ENCODE results near the gene TRIP4. TPM values are rescaled to one million over a fixed set of nuclear protein-coding genes. Genes with fewer than 3 reads are reported as not detected.
A peak's percentile ranks its signal among the peaks of the same experiment; 100 is the strongest.
"Not testable (repeated sequence)": the region's sequence is repeated elsewhere in the genome, so short reads cannot be mapped to it uniquely, and the experiment has no call there.

Gene TRIP4
- 10 to 100 TPM; 21.9 to 33.8 (median 25.6) TPM for polyA plus RNA-seq (ENCODE audit: insufficient read length in 10 of 10)
- long read RNA-seq, donor 1, partial matches to known transcripts, result 0 of 1 reads
- long read RNA-seq, donor 1, other reads (novel, unspliced or antisense), result 0 of 1 reads
- long read RNA-seq, donor 2, partial matches to known transcripts, result 0 of 2 reads
- long read RNA-seq, donor 2, other reads (novel, unspliced or antisense), result 0 of 2 reads
- long read RNA-seq, donor 3, result 0 reads
- long read RNA-seq, donor 4, partial matches to known transcripts, result 0 of 2 reads
- long read RNA-seq, donor 4, other reads (novel, unspliced or antisense), result 0 of 2 reads
- long read RNA-seq, donor 5, result 0 reads
- long read RNA-seq, donor 6, partial matches to known transcripts, result 0 of 4 reads
- long read RNA-seq, donor 6, other reads (novel, unspliced or antisense), result 0 of 4 reads
- long read RNA-seq, donor 7, partial matches to known transcripts, result 0 of 1 reads
- long read RNA-seq, donor 7, other reads (novel, unspliced or antisense), result 0 of 1 reads
- long read RNA-seq, donor 8, partial matches to known transcripts, result 0 of 4 reads
- long read RNA-seq, donor 8, other reads (novel, unspliced or antisense), result 0 of 4 reads
- long read RNA-seq, donor 9, result 0 reads

DNA sequence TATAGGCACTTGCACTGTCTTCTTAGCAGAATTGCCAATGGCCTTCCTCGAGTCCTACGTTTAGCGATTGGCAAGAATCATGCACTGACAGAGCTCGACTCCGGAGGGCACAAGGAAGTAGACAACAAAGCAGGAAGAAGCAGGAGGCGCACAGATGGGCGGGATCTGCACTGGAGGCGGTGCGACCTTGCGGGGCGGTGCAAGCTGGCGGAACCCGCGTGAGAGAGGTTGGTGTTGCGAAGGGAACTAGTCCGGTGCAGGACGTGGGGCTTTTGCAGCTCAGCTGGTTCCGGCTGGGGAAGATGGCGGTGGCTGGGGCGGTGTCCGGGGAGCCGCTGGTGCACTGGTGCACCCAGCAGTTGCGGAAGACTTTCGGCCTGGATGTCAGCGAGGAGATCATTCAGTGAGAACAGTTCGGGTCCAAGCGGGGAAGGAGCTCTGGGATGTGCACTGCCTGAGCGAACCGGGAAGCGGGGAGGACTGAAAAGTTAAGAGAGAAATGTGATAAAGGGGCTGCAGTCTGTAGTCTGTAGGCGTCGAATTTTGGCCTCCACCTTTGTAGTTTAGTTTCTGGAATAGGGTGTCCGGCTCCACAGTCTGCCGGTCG, at the start of gene TRIP4:
TSS of gene TRIP4 (plus strand) at position 275 of the 607 bp plus-strand sequence. CDS start at position 303, 28 bp downstream.
- peak; percentile 94 to 98 (median 95) for DNase-seq

- DNase-seq, result no peak
Measured at GRCh38 chr15:64340355-64340754, 47.3 kb upstream of the TRIP4 start.

- DNase-seq, result no peak
Measured at GRCh38 chr15:64341961-64342360, 45.7 kb upstream of the TRIP4 start.

- DNase-seq, result peak; percentile 12 to 21 (median 15)
Measured at GRCh38 chr15:64343222-64343621, 44.4 kb upstream of the TRIP4 start.

- DNase-seq, result no peak
Measured at GRCh38 chr15:64343841-64344240, 43.8 kb upstream of the TRIP4 start.

DNA sequence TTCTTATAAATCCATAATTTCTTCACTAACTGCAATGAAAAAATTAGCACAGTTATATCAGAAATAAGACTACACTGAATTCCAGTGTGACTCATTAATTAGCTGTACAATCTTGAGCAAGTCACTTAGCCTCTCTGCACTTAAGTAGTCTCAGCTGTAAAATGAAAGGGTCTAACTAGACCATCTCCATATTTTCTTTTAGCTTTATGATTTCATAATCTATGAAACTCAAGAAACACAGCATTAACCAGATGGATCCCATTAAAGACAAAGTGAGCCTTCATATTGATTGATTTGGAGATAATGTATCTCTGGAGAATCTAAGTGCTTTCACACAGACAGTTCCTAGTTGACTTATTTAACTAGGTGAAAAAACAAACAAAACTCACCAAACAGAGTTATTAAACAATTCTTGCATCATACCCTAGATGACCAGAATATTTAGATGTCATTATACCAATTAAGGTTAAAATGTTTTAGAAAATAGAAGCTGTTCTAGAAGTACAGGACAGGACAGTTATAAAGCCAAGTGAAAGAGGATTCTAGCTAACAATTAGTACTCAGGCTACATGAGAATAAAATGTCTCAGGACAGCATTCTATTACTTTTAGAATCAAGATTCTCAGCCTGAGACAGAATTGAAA, 42.9 kb upstream of the TRIP4 start:
- DNase-seq, result peak in 1 of 3 donors; percentile 21

GRCh38 chr15:64346242-64346641, 41.4 kb upstream of the TRIP4 start:
- DNase-seq, result not testable (repeated sequence)

DNA sequence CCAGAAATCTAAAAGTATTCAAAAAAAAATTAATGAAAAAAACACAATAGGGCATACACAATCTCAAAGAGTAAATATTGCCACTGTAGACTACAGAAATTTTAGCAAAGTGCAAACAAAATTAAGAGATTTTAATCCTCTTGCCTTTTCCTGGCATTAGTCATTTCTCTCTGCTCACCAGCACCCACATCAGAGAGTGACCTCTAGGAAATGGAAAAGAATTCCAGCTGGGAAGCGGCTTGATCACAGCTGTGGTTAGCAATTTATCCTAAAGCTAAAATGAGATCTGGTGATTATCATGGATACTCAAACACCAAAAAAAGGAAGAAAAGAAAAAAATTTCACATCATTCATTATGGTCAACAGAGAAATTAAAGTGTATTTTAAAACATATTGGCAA, 39.2 kb upstream of the TRIP4 start:
- no peak for DNase-seq

GRCh38 chr15:64349375-64349774, 38.3 kb upstream of the TRIP4 start:
- DNase-seq, result no peak

GRCh38 chr15:64351265-64351664, 36.4 kb upstream of the TRIP4 start:
- no peak for DNase-seq

- no peak for DNase-seq
Measured at GRCh38 chr15:64354688-64355344, 32.8 kb upstream of the TRIP4 start.

DNA sequence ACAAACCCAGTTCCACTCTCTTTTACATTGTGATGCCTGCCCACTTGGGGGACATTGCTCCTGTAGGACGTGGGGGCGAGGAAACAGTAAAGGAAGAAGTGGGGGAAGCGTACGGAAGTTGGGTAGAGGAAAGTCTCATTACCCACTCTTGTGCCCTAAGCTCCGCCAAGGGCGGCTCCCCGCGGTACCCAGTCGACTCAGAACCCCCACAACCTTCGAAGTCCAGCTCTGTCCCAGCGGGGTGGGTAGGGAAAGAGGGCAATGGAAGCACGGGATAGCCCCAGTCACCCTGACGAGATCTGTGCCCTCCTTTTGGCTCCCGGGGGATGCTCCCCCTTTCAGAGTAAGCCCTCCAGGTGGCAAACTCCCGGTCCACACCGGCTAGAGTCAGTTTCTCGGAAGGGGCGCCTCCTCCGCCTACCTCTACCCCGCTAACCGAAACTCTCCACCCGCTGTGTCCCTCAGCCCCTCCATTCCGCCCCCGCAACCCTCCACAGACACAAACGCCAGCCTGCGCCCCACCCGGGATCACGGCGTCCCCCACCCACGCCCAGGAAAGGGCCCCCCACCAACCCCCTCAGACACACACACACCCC, 32.2 kb upstream of the TRIP4 start:
- DNase-seq, result peak in 1 of 3 donors; percentile 22

GRCh38 chr15:64355944-64356709, 31.5 kb upstream of the TRIP4 start, which contains the start of gene CSNK1G1:
Gene CSNK1G1 (minus strand): TSS chr15:64356173. CDS start chr15:64300499, 55,674 bp downstream.
- peak; percentile 98 to 99 (median 98) for DNase-seq

- DNase-seq, result no peak
Measured at GRCh38 chr15:64356710-64357040, 31.0 kb upstream of the TRIP4 start.

DNA sequence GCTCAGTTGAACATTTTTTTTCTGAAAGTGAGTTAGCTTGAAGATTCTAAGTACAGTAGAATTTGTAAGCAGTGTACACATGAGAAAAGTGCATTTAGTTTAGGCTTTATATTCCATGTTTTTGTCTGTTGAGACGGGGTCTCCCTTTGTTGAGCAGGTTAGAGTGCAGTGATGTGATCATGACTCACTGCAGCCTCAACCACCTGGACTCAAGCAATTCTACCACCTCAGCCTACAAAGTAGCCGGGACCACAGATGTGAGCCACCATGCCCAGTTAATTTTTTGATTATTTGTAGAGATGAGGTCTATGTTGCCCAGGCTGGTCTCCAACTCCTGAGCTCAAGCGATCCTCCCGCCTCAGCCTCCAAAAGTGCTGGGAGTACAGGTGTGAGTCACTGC, 26.4 kb upstream of the TRIP4 start:
- no peak for DNase-seq

GRCh38 chr15:64369078-64369607, 18.5 kb upstream of the TRIP4 start:
- no peak for DNase-seq

- DNase-seq, result not testable (repeated sequence)
Measured at GRCh38 chr15:64371383-64371782, 16.3 kb upstream of the TRIP4 start.

GRCh38 chr15:64373360-64373759, 14.3 kb upstream of the TRIP4 start:
- no peak for DNase-seq

DNA sequence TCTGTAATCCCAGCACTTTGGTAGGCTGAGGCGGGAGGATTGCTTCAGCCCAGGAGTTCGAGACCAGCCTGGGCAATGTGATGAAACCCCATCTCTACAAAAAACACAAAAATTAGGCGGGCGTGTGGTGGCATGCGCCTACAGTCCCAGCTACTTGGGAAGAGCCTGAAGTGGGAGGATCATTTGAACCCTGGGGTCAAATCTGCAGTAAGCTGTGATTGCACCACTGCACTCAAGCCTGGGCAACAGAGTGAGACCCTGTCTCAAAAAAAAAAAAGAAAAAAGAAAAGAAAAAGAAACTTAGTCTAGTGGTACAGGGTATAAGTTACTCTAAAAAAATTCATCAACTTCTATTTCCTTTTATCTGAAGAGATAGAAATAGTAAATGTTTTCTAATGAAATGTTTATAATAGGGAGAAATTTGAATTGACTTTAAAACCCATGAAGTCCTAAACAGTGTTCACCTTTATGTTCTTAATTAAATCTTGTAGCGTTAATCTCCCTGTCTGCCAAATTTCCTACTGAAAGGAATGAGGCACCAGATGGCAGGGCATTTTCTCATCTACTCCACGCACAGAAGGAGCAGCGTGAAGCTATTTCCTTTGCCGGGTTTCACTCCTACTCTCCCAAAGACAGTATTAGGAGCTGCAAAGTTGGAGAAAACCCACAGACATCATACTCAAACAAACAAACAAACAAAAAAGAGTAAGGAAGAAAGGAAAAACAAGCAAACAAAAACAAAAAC, 8.2 kb upstream of the TRIP4 start:
- no peak for DNase-seq

Measured in muscle of back (tissue), 13 donors.